Stimulated activated CD8-positive, alpha-beta memory T cell treated with anti-CD3 and anti-CD28 coated beads, Interleukin-12 subunit alpha, Interleukin-12 subunit beta, amount 100 ng/mL, for 4 hours (primary cell): ENCODE measurements around the gene ZNHIT3.
"Not testable (repeated sequence)": the region's sequence is repeated elsewhere in the genome, so short reads cannot be mapped to it uniquely, and the experiment has no call there.

Source experiments
- DNase-seq: peaks from one replicate; pipeline ENCODE4 v3.0.0-alpha.2; 2020; ENCODE audit warnings: low read depth

Gene ZNHIT3

GRCh38 chr17:36486204-36487194, at the start of gene ZNHIT3:
TSS of gene ZNHIT3 (plus strand) at chr17:36486681. CDS start at chr17:36486700, 19 bp downstream.
- peak; percentile 78 for DNase-seq

DNA sequence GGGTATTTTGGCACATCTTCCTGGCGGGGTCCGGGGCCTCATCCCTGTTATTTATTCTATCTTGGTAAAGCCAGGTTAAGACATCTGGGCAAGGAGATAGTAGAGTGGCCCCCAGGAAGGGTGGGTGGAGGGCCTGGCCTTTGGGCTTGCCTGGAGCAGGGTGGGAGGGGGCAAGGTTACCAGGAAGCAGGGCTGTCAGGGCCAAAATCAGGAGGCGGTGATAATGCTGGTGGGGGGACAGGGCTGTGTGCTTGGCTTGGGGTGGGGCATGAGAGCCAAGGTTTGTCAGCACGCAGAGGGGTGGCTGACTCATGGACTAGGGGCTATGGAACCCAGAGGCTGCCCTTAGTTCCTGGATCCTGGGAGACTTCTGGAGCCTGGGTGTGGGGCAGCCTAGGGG, 44.7 kb upstream of the ZNHIT3 start:
- DNase-seq = not testable (repeated sequence)

GRCh38 chr17:36443777-36444176, 42.7 kb upstream of the ZNHIT3 start:
- DNase-seq = no peak

- DNase-seq = not testable (repeated sequence)
These were observed 36.5 kb upstream of the ZNHIT3 start for GRCh38 chr17:36449997-36450396.

GRCh38 chr17:36452888-36453287, 33.6 kb upstream of the ZNHIT3 start:
- DNase-seq = not testable (repeated sequence)

DNA sequence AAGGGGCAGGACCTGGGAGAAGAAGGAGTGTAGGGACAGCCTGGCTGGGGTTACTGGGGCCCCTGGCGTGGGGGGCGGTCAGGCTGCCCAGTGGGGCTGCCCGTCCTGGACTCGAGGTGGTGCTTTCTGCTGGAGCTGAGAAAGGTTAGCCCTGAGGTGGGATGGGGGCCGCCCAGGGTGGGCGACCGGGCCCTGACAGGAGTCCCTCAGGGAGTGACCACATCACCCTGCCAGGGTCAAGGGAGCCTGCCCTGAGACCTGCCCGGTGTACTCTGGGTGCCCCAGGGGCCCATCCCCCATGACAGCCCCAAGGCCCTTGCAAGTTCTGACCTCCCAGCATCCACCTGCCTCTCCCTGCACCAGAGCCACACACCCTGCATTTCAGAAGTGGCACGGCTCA, 28.8 kb upstream of the ZNHIT3 start:
- DNase-seq = not testable (repeated sequence)

DNA sequence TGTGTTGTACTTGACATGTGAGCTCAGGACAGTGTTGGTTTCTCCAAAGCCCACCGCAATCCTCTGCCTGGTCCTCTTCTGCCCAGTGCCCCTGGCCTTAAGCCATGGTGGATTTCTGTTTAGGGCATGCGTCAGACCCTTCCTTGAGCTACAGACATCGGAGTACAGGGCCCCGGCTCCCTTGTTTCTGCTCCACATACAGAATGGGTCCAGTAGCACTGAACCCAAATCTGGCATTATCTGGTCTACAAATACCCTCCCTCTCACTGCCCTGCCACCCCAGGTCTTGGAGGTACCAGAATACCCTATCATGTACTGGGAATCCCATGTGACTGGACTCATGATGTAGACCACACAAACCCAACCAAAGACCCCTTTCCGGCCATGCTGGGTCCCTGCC, 27.4 kb upstream of the ZNHIT3 start:
- no peak for DNase-seq

DNA sequence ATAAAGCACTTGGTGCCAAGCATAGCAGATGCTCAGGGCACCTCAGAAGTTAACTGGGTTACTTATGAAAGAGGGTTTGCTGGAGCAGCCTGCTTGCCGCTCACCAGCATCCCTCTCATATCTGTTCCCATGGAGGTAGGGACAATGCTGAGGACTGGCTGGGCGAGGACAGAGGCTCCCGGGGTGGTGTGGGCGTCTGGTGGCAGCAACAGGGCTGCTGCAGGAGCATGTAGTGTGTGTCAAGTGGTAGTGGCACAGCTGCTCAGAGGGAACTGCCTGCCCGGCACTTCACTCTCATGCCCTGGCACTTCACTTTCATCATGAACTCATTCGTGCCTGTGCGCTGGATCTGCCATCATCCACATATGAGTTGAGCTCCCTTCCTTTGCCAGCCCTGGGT, 26.9 kb upstream of the ZNHIT3 start:
- DNase-seq = no peak

- DNase-seq = no peak
These were observed 26.1 kb upstream of the ZNHIT3 start for GRCh38 chr17:36460265-36460937.

DNA sequence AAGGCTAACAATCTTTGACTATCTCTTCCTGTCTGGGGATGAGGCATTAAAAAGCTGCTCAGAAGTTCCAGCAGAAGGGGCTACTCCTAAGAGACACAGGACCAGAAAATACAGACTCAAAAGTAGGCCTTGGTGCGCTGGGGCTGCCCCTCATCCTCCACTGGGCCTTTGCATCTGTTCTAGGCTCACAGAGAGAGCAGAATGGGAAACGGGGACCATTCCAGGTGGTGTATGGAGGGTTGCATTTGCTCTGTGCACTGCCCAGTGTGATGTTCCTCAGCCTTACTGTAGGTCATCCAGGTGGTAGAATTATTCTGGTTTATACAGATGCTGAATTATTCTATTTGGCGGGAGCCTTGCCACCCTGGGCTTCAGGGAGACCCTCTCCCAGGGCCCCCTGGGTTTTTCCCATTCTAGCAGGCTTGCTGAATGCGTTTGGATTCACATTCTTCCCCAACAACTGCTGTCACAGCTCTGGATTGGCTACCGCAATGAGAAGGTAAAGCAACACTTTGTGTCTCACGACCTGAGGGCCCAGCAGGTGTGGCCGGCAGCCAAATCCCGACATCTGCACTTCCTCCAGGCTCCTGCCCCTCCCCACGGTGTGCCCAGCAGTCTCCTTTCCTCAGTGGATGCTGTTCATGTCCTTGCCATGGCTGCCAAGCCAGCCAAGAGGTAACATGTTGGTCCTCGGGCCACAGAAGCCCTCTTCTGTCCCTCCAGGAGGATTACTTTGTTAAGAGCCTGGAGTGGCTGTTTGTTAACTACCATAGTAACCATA, 25.0 kb upstream of the ZNHIT3 start:
- no peak for DNase-seq

DNA sequence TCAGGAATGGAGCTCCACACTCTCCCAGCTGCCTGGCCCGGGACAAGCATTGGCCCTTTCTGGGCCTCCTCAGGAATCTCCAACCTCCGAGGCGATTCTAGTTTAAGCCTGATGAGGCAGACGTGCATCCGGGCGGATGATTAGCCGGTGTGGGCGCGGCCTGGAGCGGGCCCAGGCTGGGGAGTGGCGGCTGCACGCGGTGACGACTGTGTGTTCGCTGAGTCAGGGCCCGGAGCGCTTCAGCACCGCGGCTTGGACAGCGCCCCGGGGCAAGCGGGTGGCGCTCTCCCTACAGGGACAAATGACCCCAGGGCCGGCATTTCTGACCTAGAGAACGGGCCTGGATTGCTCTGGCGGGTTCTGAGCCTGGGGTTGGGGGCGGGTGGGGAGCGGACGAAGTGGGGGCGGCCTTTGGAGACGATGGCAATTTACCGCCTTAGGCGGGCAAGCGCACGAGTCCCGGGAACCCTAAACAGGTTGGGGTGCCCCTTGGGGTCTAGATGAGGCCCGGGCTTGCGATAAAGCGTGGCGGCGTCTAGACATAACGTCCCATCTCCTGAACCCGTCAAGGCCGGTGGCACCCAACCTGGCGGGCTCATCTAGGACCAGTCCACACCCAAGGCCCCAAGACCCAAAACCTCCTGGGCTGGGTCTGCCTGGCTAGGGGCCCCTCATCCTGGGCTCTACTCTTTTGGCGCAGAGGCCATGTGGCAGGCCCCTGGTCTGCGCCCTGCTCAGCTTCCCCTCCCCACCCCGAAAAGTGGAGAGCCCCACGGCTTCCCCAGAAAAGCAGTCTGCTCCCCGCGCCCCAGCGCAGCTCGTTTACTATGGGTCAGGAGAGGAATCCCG, 22.3 kb upstream of the ZNHIT3 start:
- DNase-seq = no peak

GRCh38 chr17:36464765-36465088, 21.8 kb upstream of the ZNHIT3 start:
- no peak for DNase-seq

GRCh38 chr17:36468903-36469635, 17.4 kb upstream of the ZNHIT3 start:
- no peak for DNase-seq

- DNase-seq = no peak
These were observed 16.7 kb upstream of the ZNHIT3 start for GRCh38 chr17:36469733-36470132.

DNA sequence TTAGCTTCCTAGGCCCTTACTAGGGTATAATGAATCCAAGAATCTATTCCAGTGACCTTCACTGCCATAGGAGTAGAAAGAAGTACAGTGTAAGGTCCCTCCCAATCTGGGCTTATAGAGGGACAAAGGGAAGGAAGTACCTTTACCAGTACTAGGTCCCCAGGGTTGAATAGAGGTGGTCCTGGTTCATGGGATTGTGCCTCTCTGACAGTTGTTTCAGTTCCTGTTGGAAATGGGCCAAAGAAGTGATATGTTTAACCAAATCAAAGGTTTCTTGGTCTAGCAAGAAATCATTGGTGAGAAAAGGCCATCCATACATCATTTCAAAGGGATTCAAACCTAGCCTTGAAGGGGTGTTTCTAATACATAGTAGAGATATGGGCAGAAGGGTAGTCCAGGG, 16.0 kb upstream of the ZNHIT3 start:
- DNase-seq = no peak

DNA sequence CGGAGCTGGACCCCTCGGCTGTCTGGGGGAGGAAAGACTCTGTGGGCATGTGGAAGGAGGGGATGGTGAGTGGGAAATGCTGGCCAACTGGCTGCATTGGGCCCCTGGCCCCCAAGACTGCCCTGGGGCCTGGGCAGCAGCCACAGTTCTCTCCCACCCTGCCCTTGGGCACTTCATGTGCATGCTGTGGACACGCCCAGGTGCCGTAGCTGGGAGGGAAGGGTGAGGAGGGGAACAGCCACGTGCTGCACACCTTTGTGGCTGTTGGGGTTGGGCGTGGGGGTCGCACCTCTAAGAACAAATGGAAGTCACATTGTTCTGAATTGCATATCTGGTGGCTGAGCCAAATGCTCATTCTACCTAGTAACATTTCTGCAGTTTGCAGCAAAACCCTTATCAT, 11.9 kb upstream of the ZNHIT3 start:
- DNase-seq = no peak

GRCh38 chr17:36475346-36475970, 11.0 kb upstream of the ZNHIT3 start:
- DNase-seq = no peak

DNA sequence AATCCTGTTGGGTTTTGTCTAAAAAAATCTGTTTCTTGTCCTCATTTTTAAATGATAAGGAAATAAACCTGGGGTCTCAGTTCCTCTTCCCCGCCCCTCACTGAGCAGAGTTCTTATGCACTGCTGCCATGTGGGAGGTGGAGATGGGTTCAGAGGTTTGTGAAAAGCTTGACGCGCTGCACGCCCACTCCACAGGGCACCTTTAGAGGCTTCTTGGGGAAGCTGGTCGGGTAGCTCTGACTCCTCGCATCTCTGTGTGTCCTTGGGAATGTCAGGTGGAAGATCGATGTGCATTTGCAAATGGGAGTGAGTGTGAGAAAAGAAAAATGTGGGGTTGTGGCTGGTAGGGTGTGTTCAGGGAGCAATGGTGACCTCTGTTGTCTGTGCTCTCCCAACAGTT, 4.7 kb upstream of the ZNHIT3 start:
- no peak for DNase-seq

DNA sequence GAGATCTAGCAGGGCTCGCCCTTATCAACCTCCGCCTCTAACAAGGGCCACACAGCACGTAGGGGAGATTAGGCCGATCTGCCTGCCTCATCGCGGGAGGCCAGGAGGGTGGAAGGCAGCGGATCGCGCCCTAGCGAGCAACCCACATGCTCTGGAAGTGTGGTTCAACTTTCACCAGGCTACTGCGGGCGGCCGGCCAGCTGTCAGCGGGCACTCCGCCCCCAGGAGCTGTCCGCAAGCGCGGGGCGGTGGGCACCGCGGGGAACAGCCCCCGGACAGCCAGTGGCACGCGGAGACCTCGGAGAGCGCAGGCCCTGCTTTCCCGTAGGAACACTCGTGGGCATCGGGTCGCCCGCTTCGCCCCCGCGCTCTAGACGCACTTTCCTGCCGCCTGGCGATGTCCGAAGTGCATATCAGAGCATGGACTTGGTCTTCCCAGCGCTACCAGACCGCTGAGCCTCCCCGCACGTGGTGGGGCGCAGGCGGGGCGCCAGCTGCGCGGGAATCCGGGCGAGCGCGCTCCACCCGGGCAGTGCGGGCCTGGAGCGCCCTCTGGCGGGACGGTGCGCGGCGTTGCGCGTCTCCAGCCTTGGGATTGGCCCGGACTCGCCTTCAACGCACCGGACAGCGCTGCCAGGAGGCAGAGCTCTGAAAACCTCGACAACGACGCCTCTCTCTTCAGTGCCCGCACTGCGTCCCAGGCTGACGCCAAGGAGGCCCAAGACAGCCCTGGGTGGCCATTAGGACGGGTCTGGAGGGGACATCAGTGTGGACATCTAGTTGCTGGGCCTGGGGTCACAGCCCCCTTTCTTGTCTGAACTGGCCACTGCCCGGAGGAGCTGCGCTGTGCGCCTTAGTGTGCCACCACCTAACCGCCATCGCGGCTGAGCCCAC, 3.6 kb upstream of the ZNHIT3 start:
- DNase-seq = peak; percentile 69
